Adrenal gland (tissue), 12 donors: ENCODE results near the gene ZBTB24. TPM values are rescaled to one million over a fixed set of nuclear protein-coding genes. Genes with fewer than 3 reads are reported as not detected.

Experiments
- DNase-seq, 7 donors: peaks; one replicate each; pipeline ENCODE4 v3.0.0-alpha.2; 2019 to 2020
- H3K27ac ChIP-seq, 5 donors: fragments of 200-600 bp; sonication (generic) in 4 of 5; 1 replicate in 3 of 5; 2 replicates in 2 of 5; pipeline versions ENCODE4 v1.5.1 to v1.8.0; 2016 to 2020; ENCODE audit warnings: mild to moderate bottlenecking in 1 of 5
- H3K27me3 ChIP-seq: fragments of 200-600 bp; 2 replicates; pipeline ENCODE4 v1.8.0; 2021
- H3K36me3 ChIP-seq, 2 donors: fragments of 200-600 bp; replicated peaks in 1 of 2; 1 replicate in 1 of 2; 2 replicates in 1 of 2; pipeline versions ENCODE4 v1.5.1 to v1.8.0; 2018 to 2022
- H3K4me1 ChIP-seq, 2 donors: fragments of 200-600 bp; replicated peaks in 1 of 2; 1 replicate in 1 of 2; 2 replicates in 1 of 2; pipeline versions ENCODE4 v1.5.1 to v1.8.0; 2018 to 2021
- H3K4me3 ChIP-seq, 4 donors: fragments of 200-600 bp; sonication (generic) in 3 of 4; one replicate each; pipeline ENCODE4 v1.5.1; 2016 to 2018
- H3K9me3 ChIP-seq, 3 donors: fragments of 200-600 bp; sonication (generic) in 1 of 3; replicated peaks in 1 of 3; 1 replicate in 2 of 3; 2 replicates in 1 of 3; pipeline versions ENCODE4 v1.5.1 to v1.8.0; 2016 to 2021
- POLR2A ChIP-seq, 2 donors: fragments of 450-650 bp; IDR thresholded peaks; one replicate each; pipeline ENCODE4 v1.6.1; 2017; ENCODE audit warnings: antibody characterized with exemption in 2 of 2, mild to moderate bottlenecking in 2 of 2, moderate library complexity in 1 of 2
- WGBS, 4 donors: extraction: QIAGEN DNeasy Blood & Tissue Kit in 2 of 4; methylation state at CpG; one replicate each; pipeline versions ENCODE4 v1.1.5 to v1.1.7; 2013 to 2017; 5-methylcytosine and 5-hydroxymethylcytosine counted together
- intact Hi-C, 2 donors: fragments of 100-400 bp; cut with DNase I; formaldehyde crosslinking; loops; one replicate each; pipeline versions ENCODE4 v1.14.1 to v1.15.0; 2022 to 2023
- polyA plus RNA-seq, 3 donors: library from polyadenylated mRNA; stranded (reverse); fragments of 200-250 nt in 2 of 3; fragments of 350-450 nt in 1 of 3; fragmentation: Illumina TruSeq in 1 of 3; extraction: RNeasy Lipid Tissue Mini Kit (QIAGEN cat#74804) in 1 of 3; gene quantifications; one replicate each; pipeline ENCODE4 v1.2.3, GENCODE V29; 2013 to 2014
- total RNA-seq, 9 donors: library from RNA; depleted of rRNA in 4 of 9; stranded (reverse); fragments of >200 nt in 4 of 9; fragments of 120-200 nt in 1 of 9; fragmentation: NEBNext Ultra II Directional in 1 of 9; extraction: Animal tissue kit (Norgen Biotek cat#: 25700) in 1 of 9; gene quantifications; one replicate each; pipeline versions ENCODE4 v1.1.0 to v1.2.4, GENCODE V29; 2013 to 2023
- TF ChIP-seq, protein P1 (sequence below), 6 experiments: fragments of 450-650 bp in 4 of 6; fragments of 200-600 bp in 2 of 6; sonication (generic) in 1 of 6; IDR thresholded peaks; 1 replicate in 5 of 6; 2 replicates in 1 of 6; pipeline versions ENCODE4 v1.5.1 to v1.8.0; 2016 to 2021; ENCODE audit warnings: antibody characterized with exemption in 6 of 6, mild to moderate bottlenecking in 2 of 6, moderate library complexity in 1 of 6
- donor health status: healthy with polysubstance abuse.
- donor health status: Bipolar disorder and iron deficiency.
- donor health status: DM: yes; HTN: yes; CAD: no.
- donor health status: DM: no; HTN: no; CAD: no.
- donor health status: DM: no; HTN: no; CAD: no.
- donor health status: DM: yes; HTN: yes; CAD: no.

ZBTB24 gene
- total and polyA plus RNA-seq, 12 donors: 2.2 to 14.4 (median 6.2) TPM

DNA sequence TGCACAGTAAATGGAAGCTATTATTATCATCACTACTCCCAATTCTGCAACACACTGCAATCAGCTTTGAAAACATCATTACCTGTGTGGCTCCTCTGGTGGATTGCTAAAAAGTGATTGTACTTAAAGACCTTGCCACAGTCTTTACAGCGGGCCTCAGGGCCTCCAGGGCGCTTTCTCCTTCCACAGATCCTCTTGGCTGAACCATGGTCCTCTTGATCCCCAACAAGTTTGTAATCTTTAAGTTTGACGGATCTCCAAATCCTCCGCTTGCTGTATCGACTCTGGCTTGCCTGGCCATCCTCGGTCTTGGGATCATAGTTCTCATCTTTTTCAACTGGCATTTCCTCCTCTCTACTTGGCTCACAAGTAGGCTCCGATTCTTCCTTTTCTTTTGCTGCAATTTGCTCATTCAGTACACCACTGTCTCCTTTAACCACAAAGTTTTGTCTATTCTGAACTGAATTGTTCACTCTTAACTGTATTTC lies 2.0 kb downstream of the ZBTB24 start:
- DNase-seq: no peak
- Histone ChIP-seq H3K27me3 (no peaks in the 10 kb centered on the region), H3K4me1 (peaks cover 12 to 47% of the 10 kb centered on the region in 2 donors), H3K4me3 (no peak overlapping the region), H3K27ac (no peak overlapping the region), H3K9me3 (no peaks in the 10 kb centered on the region), H3K36me3 (peaks cover 0 to 15% of the 10 kb centered on the region in 2 donors)
- intact Hi-C loops: no loop called here
- 96 to 99% (median 97%) methylated on average over 7 of the region's 7 CpGs for WGBS, 4 donors
- TF ChIP-seq, protein P1, sequence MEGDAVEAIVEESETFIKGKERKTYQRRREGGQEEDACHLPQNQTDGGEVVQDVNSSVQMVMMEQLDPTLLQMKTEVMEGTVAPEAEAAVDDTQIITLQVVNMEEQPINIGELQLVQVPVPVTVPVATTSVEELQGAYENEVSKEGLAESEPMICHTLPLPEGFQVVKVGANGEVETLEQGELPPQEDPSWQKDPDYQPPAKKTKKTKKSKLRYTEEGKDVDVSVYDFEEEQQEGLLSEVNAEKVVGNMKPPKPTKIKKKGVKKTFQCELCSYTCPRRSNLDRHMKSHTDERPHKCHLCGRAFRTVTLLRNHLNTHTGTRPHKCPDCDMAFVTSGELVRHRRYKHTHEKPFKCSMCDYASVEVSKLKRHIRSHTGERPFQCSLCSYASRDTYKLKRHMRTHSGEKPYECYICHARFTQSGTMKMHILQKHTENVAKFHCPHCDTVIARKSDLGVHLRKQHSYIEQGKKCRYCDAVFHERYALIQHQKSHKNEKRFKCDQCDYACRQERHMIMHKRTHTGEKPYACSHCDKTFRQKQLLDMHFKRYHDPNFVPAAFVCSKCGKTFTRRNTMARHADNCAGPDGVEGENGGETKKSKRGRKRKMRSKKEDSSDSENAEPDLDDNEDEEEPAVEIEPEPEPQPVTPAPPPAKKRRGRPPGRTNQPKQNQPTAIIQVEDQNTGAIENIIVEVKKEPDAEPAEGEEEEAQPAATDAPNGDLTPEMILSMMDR (IDR thresholded peaks at IDR 0.05): no peak
- no peak for TF ChIP-seq POLR2A (IDR thresholded peaks at IDR 0.05)

DNA sequence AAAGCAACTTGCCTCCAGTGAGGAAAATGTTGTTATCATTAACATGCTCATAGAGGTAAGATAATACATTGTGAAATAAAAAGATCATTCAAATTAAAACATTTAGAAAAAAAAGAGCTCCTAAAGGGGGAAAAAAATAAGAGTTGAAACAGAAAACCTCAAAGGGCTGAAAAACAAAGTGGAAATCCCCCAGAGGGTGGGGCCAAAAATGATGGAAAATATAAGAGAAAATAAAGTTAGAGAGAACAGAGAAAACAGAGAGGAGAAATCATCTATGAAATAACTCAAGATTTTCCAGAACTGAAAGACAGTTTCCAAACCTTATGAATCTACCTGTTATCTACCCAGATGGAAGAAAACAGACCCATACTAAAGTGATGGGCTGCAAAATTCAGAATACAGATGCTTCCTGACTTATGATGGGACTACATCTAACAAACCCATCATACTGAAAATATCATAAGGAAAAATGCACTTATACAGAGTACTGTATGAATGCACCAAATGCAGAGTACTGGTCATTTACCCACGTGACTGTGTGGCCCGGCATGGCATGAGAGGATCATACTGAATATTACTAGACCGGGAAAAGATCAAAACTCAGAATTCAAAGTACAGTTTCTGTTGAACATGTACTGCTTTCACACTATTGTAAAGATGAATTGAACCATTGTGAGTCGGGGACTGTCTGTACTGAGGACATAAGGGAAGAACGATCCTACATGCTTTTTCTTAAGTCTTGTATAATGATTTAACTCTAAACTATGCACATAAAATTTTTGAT lies 4.0 kb downstream of the ZBTB24 start:
- no peaks in the 10 kb centered on the region for H3K9me3 ChIP-seq
- H3K36me3 ChIP-seq: peaks cover 0 to 24% of the 10 kb centered on the region in 2 donors
- no peak overlapping the region for H3K27ac ChIP-seq
- DNase-seq: no peak
- no peak overlapping the region for H3K4me3 ChIP-seq
- no peak for TF ChIP-seq POLR2A (IDR thresholded peaks at IDR 0.05)
- TF ChIP-seq, protein P1 (IDR thresholded peaks at IDR 0.05): no peak
- WGBS, 4 donors: 86 to 94% (median 90%) methylated on average over 5 of the region's 5 CpGs
- H3K27me3 ChIP-seq: no peaks in the 10 kb centered on the region
- H3K4me1 ChIP-seq: peaks cover 12 to 50% of the 10 kb centered on the region in 2 donors
- intact Hi-C loops: no loop called here

DNA sequence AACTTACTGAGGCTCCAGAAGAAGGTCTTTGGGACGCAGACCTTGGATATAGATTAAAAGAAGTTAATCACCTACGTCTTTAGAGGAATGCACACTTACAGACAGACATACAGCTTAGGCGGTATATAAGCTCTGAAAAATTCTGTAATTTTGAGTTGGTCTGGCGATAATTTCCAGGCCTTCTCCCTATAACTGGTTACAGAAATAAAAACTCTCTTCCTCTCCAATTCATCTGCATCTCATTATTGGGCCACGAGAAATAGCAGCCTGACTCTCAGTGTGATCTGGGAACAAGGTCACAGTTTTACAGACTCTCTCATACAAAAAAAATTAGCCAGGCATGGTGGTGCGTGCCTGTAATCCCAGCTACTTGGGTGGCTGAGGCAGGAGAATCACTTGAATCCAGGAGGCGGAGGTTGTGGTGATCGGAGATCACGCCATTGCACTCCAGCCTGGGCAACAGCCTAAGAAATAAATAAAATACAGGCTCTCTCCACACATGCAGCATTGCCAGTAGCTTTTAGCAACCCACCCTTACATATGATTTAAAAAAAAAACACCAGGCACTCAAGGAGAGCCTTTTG lies 4.7 kb downstream of the ZBTB24 start:
- WGBS, 4 donors: 73 to 87% (median 81%) methylated on average over 9 of the region's 9 CpGs
- no peak for DNase-seq
- TF ChIP-seq POLR2A (IDR thresholded peaks at IDR 0.05): no peak
- TF ChIP-seq, protein P1 (IDR thresholded peaks at IDR 0.05): no peak
- H3K4me1 ChIP-seq: peaks cover 12 to 50% of the 10 kb centered on the region in 2 donors
- no peak overlapping the region for H3K4me3 ChIP-seq
- peaks cover 0 to 31% of the 10 kb centered on the region in 2 donors for H3K36me3 ChIP-seq
- intact Hi-C loops: no loop called here
- no peak overlapping the region for H3K27ac ChIP-seq
- H3K27me3 ChIP-seq: no peaks in the 10 kb centered on the region
- H3K9me3 ChIP-seq: no peaks in the 10 kb centered on the region

DNA sequence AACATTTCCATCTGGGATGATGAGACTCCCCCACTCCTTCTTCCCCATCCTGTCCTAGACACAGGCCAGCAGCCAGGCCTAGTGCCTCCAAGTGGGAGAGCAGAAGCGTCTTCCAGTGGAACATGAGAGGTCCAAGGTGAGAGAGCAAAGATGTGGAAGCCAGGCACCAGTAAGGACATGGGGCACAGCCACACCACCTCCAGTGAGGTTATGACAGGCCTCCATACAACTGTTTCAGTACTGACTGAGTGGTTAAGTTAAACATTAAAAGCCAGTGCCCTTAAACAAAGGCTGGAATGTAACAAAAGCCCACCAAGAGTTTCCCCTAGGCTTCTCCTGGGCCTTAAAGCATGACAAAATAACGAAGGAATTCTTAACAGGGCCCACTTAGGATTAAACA lies 5.3 kb downstream of the ZBTB24 start:
- no peaks in the 10 kb centered on the region for H3K27me3 ChIP-seq
- no peak for DNase-seq
- TF ChIP-seq, protein P1 (IDR thresholded peaks at IDR 0.05): no peak
- TF ChIP-seq POLR2A (IDR thresholded peaks at IDR 0.05): no peak
- H3K36me3 ChIP-seq: peaks cover 0 to 37% of the 10 kb centered on the region in 2 donors
- intact Hi-C loops: no loop called here
- H3K4me1 ChIP-seq: peaks cover 12 to 50% of the 10 kb centered on the region in 2 donors
- H3K9me3 ChIP-seq: no peaks in the 10 kb centered on the region
- no peak overlapping the region for H3K4me3 ChIP-seq
- 76 to 88% (median 80%) methylated on average over 2 of the region's 2 CpGs for WGBS, 4 donors
- H3K27ac ChIP-seq: no peak overlapping the region
